HCT116 (cell line): ENCODE data around the gene CPEB3. TPM values are rescaled to one million over a fixed set of nuclear protein-coding genes. Genes with fewer than 3 reads are reported as not detected.
"Not testable (repeated sequence)": the region's sequence is repeated elsewhere in the genome, so short reads cannot be mapped to it uniquely, and the experiment has no call there.

Experiments used
- ATAC-seq: fragments of 200-7000 bp; cut with Tn5 transposase; 2 replicates; pipeline ENCODE4 v1.9.1; 2020; ENCODE audit warnings: mild to moderate bottlenecking, moderate library complexity
- BruUV-seq: library from RNA; stranded (reverse); fragments of 400-500 nt; replicated peaks from 2 replicates; lab custom pipeline; 2021; lab: Mats Ljungman, UMichigan
- CTCF ChIA-PET: fragments of 300-600 bp; sonication (Branson Sonifier 250); formaldehyde crosslinking; loops from one replicate; lab custom pipeline; 2021; ENCODE audit warnings: antibody characterized with exemption; lab: Charles Lee
- POLR2A ChIA-PET: fragments of 300-600, 350-600 bp; sonication (Branson Sonifier 250); formaldehyde crosslinking; loops from one replicate; lab custom pipeline; 2021; ENCODE audit warnings: antibody characterized with exemption; lab: Charles Lee
- RAD21 ChIA-PET, 2 experiments: fragments of 300-600 bp; sonication (Branson Sonifier 250); formaldehyde crosslinking; loops; one replicate each; lab custom pipeline; 2023; ENCODE audit warnings: low total read pairs in 2 of 2; ENCODE audit not compliant: uncharacterized antibody in 2 of 2, unreplicated experiment in 2 of 2, low non-redundant PET in 1 of 2; lab: Charles Lee
- DNase-seq: peaks from one replicate; pipeline ENCODE4 v3.0.0-alpha.2; 2010; ENCODE audit warnings: low read depth, low spot score
- H2AFZ ChIP-seq: fragments of 200-600 bp; shearing (Covaris generic), sonication (generic); 2 replicates; pipeline ENCODE4 v1.6.1; 2017; ENCODE audit warnings: low read depth, mixed run types, mixed read lengths, antibody characterized with exemption, low read length; ENCODE audit not compliant: poor library complexity, severe bottlenecking
- H3K27ac ChIP-seq: 2 replicates; pipeline ENCODE4 v1.5.1; 2012; ENCODE audit warnings: low read depth, low read length
- H3K27me3 ChIP-seq: fragments of 200-600 bp; sonication (generic); 2 replicates; pipeline ENCODE4 v1.6.1; 2016; ENCODE audit warnings: mixed run types, low read length, mixed read lengths; ENCODE audit not compliant: insufficient read depth
- H3K36me3 ChIP-seq, 2 experiments: fragments of 200-500 bp in 1 of 2; fragments of 200-600 bp in 1 of 2; sonication (Bioruptor generic) in 1 of 2; sonication (generic) in 1 of 2; 2 replicates each; pipeline versions ENCODE4 v1.5.1 to v1.6.1; 2014 to 2016; ENCODE audit warnings: low read length in 2 of 2, inconsistent platforms in 1 of 2, mixed read lengths in 1 of 2, mixed run types in 1 of 2; ENCODE audit not compliant: insufficient read depth in 2 of 2, control insufficient read depth in 1 of 2
- H3K4me1 ChIP-seq, 2 experiments: fragments of 200-600 bp in 1 of 2; sonication (generic) in 1 of 2; 2 replicates each; pipeline versions ENCODE4 v1.5.1 to v1.6.1; 2012 to 2017; ENCODE audit warnings: low read length in 2 of 2, inconsistent platforms in 1 of 2, mild to moderate bottlenecking in 1 of 2, mixed read lengths in 1 of 2, mixed run types in 1 of 2, moderate library complexity in 1 of 2; ENCODE audit not compliant: insufficient read depth in 2 of 2, control insufficient read depth in 1 of 2
- H3K4me2 ChIP-seq: fragments of 200-600 bp; sonication (generic); 2 replicates; pipeline ENCODE4 v1.6.1; 2017; ENCODE audit warnings: mixed run types, low read length, mixed read lengths
- H3K4me3 ChIP-seq, 2 experiments: fragments of 200-600 bp in 1 of 2; sonication (generic) in 1 of 2; replicated peaks in 1 of 2; 2 replicates each; pipeline ENCODE4 v1.5.1; 2011 to 2016; ENCODE audit warnings: low read length in 2 of 2, control low read depth in 1 of 2, low read depth in 1 of 2, mild to moderate bottlenecking in 1 of 2, mixed read lengths in 1 of 2, mixed run types in 1 of 2
- H3K79me2 ChIP-seq: fragments of 200-600 bp; sonication (generic); 2 replicates; pipeline ENCODE4 v1.6.1; 2017; ENCODE audit warnings: mild to moderate bottlenecking, mixed run types, low read length, moderate library complexity, mixed read lengths; ENCODE audit not compliant: insufficient read depth
- H3K9ac ChIP-seq: fragments of 200-600 bp; sonication (generic); 2 replicates; pipeline ENCODE4 v1.6.1; 2016; ENCODE audit warnings: low read length, mixed read lengths
- H3K9me2 ChIP-seq: fragments of 200-600 bp; sonication (generic), shearing (Covaris generic); 2 replicates; pipeline ENCODE4 v1.6.1; 2017; ENCODE audit warnings: mixed run types, mild to moderate bottlenecking, moderate library complexity; ENCODE audit not compliant: insufficient read depth
- H3K9me3 ChIP-seq, 2 experiments: fragments of 200-500 bp in 1 of 2; fragments of 200-600 bp in 1 of 2; sonication (Bioruptor generic) in 1 of 2; sonication (generic) in 1 of 2; 2 replicates each; pipeline ENCODE4 v1.6.1; 2014 to 2017; ENCODE audit warnings: low read length in 2 of 2, mixed read lengths in 2 of 2, inconsistent platforms in 1 of 2, low read depth in 1 of 2, mild to moderate bottlenecking in 1 of 2, mixed run types in 1 of 2, moderate library complexity in 1 of 2; ENCODE audit not compliant: control insufficient read depth in 1 of 2, insufficient read depth in 1 of 2
- H4K20me1 ChIP-seq: fragments of 200-600 bp; sonication (generic), shearing (Covaris generic); 2 replicates; pipeline ENCODE4 v1.6.1; 2017; ENCODE audit warnings: mixed run types, mild to moderate bottlenecking, moderate library complexity; ENCODE audit not compliant: insufficient read depth
- CBX3 ChIP-seq: IDR thresholded peaks from 2 replicates; pipeline ENCODE4 v1.6.1; 2012; ENCODE audit warnings: low read depth
- CEBPB ChIP-seq: IDR thresholded peaks from 2 replicates; pipeline ENCODE4 v1.6.1; 2012; ENCODE audit warnings: low read depth
- FOSL1 ChIP-seq: IDR thresholded peaks from 2 replicates; pipeline ENCODE4 v1.6.1; 2012; ENCODE audit warnings: low read depth
- MAX ChIP-seq: IDR thresholded peaks from 2 replicates; pipeline ENCODE4 v1.6.1; 2012
- POLR2AphosphoS5 ChIP-seq: IDR thresholded peaks from 2 replicates; pipeline ENCODE4 v1.6.1; 2011; ENCODE audit warnings: mild to moderate bottlenecking, low read depth, low read length, moderate library complexity
- RAD21 ChIP-seq: IDR thresholded peaks from 2 replicates; pipeline ENCODE4 v1.6.1; 2012; ENCODE audit warnings: low read depth, mild to moderate bottlenecking
- SIN3A ChIP-seq: IDR thresholded peaks from 2 replicates; pipeline ENCODE4 v1.6.1; 2012; ENCODE audit warnings: low read depth
- SP1 ChIP-seq: IDR thresholded peaks from 2 replicates; pipeline ENCODE4 v1.6.1; 2012; ENCODE audit warnings: low read depth
- intact Hi-C: fragments of 100-400 bp; cut with micrococcal nuclease; formaldehyde crosslinking; loops from 2 replicates; pipeline ENCODE4 v1.10.0; 2022
- total RNA-seq: library from RNA; stranded (reverse); gene quantifications from one replicate; pipeline ENCODE4 v1.2.1, GENCODE V29; 2021; ENCODE audit not compliant: unreplicated experiment

Gene CPEB3
- total RNA-seq, 1 experiment from 2014 or later = 3.0 TPM

GRCh38 chr10:92290837-92291615, at the start of gene CPEB3, which contains the start of gene MARCHF5 (continued):
- TF ChIP-seq MAX (no peak; the same call in none of the 2 replicates), SIN3A (peak; percentile 81)

- TF ChIP-seq CBX3 (peak; percentile 66; the same call in 1 of the 2 replicates), FOSL1 (peak; percentile 64), RAD21 (peak; percentile 2; the same call in 1 of the 2 replicates), SP1 (peak; percentile 68), POLR2AphosphoS5 (peak; percentile 34; the same call in 1 of the 2 replicates), CEBPB (peak; percentile 14; the same call in 1 of the 2 replicates)
- TF ChIP-seq, all 23 proteins: peak for 6; not testable (repeated sequence) for 17
- BruUV-seq, H3K9me2 ChIP-seq, H3K36me3 ChIP-seq, H4K20me1 ChIP-seq, H3K27me3 ChIP-seq, H2AFZ ChIP-seq, POLR2A ChIA-PET, H3K9me3 ChIP-seq, CTCF ChIA-PET: not testable (repeated sequence)
- Histone ChIP-seq H3K79me2 (peaks cover 84% of the 10 kb centered on the region), H3K4me1 (peaks cover 21 to 39% of the 10 kb centered on the region in 2 experiments), H3K4me2 (peak overlapping the region; percentile 53), H3K9ac (peak overlapping the region; percentile 34), H3K4me3 (peak overlapping the region in 1 of 2 experiments; percentile 32; a peak in 2 of 4 replicates), H3K27ac (peak overlapping the region; percentile 42; the same call in 1 of the 2 replicates)
- DNase-seq (peak; percentile 72), ATAC-seq (peak; percentile 97)
- intact Hi-C loops = loop anchor here (5.0 kb wide), 1 partner anchor 38 kb away; the partner anchor contains the start of genes CPEB3 and MARCHF5
- RAD21 ChIA-PET = interaction anchor here in 1 of 2 experiments (0.6 kb wide), 1 partner anchor 266 kb away, joined by 7 read pairs; no protein-coding TSS in a partner anchor
These were observed 39.0 kb upstream of the CPEB3 start for GRCh38 chr10:92329927-92330326.
